OCI-LY7 (cell line): ENCODE results near the gene SOWAHC.

Experiments used
- EZH2phosphoT487 ChIP-seq: fragments of 200-600 bp; sonication (generic); IDR thresholded peaks from 2 replicates; pipeline ENCODE4 v1.6.1; 2018; ENCODE audit warnings: low read depth, borderline replicate concordance, mild to moderate bottlenecking, mixed run types, antibody characterized with exemption, low read length, moderate library complexity, mixed read lengths
- TF ChIP-seq, protein P1 (sequence below): fragments of 200-600 bp; sonication (generic); conservative IDR thresholded peaks from 2 replicates; pipeline ENCODE4 v1.5.1; 2014; ENCODE audit warnings: mild to moderate bottlenecking, antibody characterized with exemption, low read length, moderate library complexity, mixed read lengths

DNA sequence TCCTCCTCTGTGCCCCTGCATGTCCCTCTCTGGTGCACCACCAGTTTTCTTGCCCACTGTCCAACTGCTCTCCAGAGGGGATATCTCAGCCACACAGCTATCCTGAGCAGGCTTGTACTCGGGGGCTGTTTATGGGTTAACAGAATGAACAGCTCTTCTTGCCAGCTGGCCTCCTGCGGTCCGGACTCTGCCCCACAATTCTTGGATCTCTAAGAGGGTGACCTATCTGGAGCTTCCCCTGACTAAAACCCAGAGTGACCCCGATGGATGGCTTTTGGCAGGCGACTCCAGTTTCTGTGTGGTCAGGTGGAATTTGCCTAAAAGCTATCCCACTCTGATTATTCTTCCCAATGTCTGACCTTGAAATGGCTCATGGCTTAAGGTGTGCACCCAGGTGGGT is 9.1 kb downstream of the SOWAHC start:
- TF ChIP-seq EZH2phosphoT487: no peak
- TF ChIP-seq, protein P1, sequence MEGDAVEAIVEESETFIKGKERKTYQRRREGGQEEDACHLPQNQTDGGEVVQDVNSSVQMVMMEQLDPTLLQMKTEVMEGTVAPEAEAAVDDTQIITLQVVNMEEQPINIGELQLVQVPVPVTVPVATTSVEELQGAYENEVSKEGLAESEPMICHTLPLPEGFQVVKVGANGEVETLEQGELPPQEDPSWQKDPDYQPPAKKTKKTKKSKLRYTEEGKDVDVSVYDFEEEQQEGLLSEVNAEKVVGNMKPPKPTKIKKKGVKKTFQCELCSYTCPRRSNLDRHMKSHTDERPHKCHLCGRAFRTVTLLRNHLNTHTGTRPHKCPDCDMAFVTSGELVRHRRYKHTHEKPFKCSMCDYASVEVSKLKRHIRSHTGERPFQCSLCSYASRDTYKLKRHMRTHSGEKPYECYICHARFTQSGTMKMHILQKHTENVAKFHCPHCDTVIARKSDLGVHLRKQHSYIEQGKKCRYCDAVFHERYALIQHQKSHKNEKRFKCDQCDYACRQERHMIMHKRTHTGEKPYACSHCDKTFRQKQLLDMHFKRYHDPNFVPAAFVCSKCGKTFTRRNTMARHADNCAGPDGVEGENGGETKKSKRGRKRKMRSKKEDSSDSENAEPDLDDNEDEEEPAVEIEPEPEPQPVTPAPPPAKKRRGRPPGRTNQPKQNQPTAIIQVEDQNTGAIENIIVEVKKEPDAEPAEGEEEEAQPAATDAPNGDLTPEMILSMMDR: no peak
